Germinal center (tissue), 1 donor: ENCODE measurements around the gene FAM20C.
A peak's percentile ranks its signal among the peaks of the same experiment; 100 is the strongest.

Experiments
- DNase-seq: peaks from one replicate; pipeline ENCODE4 v3.0.0; 2012; ENCODE audit warnings: mixed read lengths, low spot score

The FAM20C gene

DNA sequence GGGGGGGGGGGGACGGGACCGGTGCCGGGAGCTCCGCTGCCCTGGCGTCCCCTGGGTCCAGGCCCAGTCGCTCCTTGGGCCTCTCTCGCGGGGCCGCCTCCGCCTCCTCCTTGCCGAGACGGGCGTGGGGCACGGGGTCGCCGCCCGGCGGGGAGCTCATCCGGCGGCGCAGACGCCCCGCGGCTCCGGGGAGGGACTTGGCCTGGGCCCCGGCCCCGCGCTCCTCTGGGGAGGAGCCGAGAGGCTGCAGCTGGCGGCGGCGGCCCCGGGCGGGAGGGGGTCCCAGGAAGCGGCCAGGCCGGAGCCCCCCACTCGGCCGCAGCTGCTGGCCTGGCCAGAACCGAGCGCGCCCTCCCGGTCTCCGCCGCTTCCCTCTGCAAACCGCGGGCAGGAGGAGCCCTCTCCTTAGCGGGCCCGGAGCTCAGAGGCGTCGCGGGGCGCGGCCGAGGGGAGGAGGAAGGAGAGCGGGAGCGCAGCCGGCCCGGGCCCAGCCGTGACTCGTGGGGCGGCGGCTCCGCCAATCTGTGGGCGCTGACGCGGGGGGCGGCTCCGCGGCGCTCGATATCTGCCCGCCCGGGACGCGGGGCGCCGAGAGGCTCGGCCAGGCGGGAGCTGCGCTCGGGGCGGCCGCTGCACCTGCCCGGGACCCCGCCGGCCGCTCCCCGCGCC lies at the start of gene FAM20C:
Gene FAM20C, plus strand, starts transcription at position 591 of the 669 bp plus-strand sequence. CDS start 629 bp downstream, outside the sequence.
- DNase-seq, result peak; percentile 32

DNA sequence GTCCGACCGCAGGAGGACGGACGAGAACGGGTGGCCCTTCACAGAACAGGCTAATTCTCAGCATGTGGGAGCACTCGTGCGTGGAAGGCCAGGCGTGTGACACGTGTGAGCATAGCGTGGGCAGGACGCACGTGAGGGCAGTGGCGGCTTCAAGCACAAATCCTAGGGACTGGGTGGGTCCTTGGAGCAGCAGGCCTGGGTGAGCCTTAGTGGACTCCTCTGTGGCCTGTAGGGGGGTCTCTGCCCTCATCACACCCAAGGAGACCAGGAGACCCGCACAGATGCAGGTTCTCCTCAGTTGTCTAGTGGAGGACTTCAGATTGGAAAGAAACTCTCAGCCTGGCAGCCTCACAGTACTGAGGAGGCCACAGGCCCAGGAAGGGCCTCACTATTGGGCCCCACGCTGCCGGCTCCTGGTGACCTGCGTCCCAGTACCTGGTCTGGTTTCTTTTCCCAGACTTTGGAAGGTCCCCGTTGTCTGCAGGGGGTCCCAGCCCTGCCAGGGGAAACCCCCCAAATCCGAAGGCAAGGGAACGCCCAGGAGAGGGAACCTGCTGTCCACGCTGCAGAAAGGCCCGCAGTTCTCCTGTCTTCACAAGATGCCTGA lies 49.1 kb upstream of the FAM20C start:
- no peak for DNase-seq

DNA sequence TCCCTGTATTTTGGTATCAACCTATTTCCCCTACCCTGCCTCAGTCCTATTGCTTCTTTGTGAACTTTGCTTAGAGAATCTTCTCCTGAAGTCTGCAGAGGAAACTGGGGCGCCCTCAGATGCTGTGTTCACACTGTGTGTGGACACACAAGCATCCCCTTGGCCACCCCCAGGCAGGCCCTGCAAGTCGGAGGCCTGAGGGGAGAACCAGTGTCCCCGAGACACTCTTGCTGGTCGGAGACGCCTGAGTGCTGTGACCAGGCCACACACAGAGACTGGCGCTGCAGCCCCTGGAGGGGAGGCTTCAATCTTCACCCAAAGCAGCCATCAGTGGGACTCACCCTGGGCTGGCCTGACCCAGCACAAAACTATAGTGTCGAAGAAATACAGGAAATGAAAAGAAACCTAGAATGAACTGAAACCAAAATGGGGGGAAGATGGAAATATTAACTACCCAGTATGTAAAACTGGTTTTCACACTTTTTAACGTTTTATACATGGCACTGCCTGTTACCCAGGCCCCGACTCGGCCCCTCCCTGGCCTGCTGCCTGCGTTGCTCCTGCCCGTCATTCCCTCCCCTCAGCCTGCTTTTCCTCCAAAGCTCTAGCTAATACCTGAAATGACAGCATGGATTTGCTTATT lies 48.4 kb upstream of the FAM20C start:
- peak; percentile 23 for DNase-seq

DNA sequence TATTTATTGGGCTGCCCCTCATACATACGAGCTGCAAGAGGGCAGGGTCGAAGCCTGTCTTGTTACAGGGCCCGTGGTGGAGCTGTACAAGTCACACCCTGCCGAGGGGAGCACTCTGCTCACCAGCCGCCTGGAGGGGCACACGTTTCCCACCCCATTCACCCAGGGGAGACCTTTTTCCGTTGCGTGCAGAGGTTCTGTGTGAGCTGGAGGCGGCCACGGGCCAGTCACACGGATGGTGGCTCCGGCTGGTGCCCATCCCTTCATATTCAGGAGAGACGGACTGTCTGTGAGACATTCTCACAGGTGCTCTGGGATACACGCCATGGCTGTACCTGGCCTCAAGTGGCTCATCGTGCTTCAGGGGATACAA lies 47.9 kb upstream of the FAM20C start:
- no peak for DNase-seq

DNA sequence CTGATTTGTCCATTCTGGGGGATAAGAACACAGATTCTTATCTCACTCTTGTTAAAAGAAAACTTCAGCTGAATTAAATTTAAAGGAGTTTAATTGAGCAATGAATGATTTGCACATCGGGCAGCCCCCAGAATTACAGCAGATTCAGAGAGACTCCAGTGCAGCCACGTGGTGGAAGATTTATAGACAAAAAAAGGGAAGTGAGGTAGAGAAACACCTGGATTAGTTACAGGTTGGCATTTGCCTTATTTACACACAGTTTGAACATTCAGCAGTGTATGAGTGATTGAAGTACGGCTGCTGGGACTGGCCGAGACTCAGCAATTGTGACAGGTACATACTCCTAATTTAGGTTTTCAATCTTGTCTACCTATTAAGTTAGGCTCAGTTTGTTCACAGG lies 46.5 kb upstream of the FAM20C start:
- no peak for DNase-seq

DNA sequence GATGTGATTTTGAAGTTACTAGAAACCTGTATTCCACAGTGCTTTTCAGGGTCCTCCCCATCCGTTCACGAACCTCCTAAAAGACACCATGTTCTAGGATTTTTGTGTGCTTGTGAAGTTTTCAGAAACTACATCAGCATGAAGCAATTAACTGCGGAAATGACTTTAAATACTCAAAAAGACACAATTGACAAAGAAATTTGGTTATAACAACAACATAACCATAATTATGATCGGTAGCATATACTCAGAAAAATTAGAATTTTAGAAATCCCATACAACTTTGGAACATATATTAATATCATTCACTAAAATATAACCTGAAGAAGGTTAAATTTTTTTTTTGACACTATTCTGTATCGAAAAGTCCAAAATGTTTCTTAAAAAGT lies 43.8 kb upstream of the FAM20C start:
- no peak for DNase-seq

DNA sequence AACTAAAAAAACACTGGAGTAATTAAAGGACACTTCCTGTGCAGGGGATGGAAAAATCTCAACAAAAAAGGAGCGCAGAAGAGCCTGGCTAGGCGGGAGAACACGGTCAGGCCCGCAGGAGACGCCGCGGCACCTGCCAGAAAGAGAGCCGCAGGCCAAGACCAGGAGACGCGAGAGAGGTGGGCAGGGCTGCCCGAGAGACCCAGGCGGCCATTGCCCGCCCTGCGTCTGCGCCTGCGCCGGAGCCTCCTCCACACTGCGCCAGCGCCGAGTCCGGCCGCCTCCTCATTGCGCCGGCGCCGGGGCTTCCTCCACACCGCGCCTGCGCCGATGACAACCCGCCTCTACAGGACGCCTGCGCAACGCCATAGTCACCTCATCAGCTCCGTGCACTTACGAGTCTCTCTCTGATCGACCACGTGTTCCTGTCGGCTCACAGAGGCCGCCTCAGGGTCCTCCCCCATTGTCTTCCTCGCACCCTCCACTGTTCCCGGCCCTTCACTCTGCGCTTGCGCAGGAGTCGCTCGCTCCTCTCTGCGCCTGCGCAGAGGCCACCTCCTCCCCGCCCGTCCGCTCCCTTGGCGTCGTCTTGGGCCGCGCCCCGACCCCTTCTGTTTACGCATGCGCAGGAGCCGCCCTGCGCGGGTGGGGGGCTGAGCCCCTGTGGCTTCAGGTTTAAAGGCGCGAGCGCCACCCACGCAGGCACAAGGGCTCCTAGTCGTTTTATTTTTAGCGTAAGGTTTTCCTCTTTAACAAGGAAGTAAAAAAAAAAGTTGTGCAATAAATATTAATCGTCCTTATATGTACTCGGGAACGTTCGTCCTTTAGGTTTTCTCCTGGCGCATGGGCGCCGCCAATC lies 43.2 kb upstream of the FAM20C start:
- peak; percentile 97 for DNase-seq

DNA sequence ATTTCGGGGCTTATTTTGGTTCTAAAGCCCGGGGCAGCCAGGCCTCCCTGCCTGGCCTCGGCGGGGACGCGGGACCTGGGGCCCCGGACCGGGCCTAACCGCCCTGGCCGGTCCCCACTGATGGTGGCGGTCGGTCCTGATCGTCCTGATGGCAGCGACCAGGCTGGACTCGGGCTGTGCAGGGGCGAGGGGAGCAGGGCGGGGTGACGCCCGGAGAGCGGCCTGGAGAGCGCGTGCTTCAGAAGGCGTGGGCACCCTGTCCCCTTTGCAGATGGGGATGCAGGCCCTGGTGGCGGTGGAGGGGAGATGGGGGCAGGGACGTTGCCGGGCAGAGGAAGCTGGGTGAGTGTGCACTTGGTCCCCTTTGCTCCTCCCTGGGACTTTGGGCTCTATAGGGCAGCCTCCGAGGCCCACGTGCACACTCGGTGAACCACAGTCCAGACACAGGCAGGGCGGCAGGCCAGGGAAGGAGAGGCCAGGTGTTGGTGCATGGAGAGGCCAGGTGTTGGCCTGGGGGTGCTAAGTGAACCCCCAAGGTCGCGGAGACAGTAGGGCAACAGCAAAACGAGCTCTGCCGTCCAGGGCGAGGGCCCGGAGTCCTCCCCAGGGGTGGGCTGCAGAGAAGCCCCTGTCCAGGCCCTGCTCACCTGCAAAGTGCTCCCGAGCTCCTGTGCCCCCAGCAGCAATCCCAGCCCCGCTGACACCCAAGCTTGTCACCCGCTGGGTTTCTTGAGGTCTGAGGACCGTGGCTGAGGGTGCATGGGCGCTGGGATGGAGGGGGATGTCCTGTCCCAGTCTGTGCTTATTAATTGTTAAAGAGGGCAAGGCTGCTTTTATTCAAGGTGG lies 42.4 kb upstream of the FAM20C start:
- DNase-seq, result no peak

DNA sequence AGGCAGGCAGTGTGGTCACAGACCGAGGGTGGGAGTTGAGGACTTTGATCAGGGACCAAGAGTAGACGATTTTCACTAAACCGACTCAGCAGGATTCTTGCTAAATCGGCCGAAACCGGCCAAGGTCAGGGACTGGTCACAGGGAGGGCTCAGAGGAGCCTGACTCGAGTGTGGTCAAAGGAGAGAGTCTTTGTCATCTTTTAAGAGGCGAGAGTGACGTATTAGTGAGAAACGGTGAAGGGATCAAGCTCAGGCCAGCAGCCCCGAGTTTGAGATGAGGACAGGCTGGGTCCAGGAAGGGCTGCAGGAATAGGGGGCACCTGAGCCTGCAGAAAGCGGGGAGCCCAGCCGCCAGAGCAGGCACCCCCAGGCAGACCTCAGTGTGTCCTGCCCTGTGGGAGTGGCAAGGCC lies 41.6 kb upstream of the FAM20C start:
- DNase-seq, result no peak

DNA sequence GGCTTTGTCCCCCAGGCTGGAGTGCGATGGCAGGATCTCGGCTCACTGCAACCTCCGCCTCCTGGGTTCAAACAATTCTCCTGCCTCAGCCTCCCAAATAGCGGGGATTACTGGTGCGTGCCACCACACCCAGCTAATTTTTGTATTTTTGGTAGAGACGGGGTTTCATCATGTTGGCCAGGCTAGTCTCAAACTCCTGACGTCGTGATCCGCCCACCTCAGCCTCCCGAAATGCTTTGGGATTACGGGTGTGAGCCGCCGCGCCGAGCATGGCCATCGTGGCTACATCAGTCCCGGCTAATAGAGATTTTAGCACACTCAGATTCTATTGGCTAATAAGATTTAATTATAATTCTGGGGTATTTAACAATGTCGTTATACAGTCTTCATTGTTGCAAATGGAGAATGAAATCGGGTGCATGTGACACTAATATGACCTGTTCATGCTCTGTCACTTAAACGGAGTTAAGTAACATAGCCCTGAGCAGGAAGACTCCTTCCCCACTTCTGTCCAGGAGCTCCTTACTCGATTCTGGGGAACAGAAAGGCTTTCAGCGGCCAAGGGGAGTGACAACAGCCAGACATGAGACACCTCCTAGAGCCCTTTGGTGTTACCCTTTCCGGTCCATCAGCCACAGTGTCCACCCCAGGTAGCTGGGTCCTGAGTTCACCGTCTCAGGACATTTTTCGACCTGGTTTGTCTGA lies 40.9 kb upstream of the FAM20C start:
- no peak for DNase-seq

DNA sequence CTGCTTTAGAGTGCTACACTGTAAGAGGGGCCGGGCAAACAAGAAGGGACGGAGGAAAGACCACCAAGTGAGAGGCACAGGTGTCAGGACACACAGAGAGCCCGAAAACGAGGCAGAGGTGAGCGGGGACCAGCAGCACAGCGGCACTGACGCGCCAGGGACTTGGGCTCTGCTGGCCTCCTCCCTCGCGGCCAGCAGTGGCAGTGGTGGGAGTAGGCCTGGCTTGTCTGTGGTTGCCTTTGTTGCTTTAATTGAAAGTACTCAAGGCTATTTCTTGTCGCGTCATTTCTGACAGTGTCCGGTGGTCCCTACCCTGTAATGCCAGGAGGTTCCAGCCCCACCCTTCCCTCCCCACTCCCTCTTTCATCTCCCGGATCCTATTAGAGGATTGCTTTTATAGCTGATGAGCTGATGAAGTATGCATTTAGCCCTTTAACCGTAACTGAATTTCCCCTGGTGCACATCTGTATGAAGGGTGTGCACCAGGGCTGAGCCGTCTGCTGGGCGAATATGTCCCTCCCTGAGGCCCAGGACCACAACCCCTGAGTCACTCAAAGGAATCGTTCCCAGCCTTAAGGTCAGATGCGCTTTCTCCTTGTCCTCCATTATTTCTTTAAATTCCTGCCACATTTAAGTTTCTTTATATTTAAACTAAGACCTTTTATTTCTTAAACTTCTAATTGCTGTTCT lies 39.5 kb upstream of the FAM20C start:
- no peak for DNase-seq

DNA sequence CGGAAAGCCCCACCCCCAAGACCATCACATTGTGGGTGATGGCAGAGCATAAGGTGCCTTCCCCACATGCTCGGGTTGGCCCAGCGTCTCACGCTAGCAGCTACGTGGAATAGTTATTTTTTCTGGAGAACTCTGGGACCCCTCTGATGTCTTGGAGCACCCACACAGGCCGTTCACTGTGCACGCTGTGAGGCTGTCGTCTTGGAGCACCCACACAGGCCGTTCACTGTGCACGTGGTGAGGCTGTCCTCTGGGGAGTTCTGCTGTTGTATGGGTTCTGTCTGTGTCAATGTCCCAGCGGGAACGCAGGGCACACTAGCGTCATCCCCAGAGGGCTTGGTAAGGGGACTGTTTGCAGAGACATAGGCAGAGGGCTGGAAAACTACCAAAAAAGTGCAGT lies 38.8 kb upstream of the FAM20C start:
- DNase-seq, result no peak

DNA sequence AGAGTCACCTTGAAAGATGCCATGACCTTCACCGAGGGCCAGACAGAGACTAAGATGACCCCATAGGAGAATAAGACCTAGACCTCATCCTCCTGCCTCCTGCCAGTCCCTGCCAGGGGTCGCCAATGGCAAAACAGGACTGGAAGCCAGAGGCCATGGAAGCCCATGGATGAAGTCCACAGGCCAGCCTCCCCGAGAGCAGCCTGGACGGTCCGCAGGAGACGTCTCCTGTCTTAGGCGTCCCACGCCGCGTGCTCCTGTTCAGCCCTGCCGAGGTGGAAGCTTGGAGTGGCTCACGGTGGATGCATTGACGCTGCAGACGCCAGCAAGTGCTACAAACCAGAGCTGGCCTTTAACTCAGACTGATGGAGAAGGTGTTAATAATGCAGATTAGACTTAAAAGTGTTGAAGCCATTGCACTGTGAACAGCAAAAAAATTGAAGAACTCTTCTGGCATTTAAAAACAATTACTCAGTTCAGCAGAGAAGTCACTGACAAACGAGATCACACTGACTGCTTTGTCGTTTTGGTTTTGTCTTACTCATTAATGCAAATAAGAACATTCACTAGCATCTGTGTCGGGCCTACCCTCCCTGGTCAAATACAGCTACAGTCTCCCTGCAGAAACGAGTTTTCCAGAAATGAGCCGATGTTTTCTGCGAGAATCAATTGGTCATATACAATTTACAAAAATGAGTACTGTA lies 38.1 kb upstream of the FAM20C start:
- DNase-seq, result no peak

DNA sequence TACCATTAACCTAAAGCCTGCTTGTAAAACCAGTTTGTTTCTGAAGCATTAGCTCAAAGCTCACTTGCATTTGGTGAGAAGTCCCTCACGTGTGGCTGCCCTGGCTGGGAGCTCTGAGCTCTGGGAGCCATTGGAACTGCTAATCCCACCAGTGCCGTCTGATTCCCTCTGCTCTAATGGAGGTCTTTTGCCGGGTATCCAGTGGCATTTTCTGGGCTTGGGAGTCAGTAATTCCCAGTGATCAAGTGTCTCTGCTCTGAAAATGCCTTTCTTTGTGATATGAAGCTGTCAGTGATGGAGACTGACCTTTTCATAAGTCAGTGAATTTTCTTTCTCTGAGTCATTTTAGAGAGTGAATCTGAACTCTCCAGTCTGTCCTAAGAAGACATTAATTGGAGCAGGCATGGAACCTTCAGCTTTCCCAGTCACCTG lies 36.9 kb upstream of the FAM20C start:
- DNase-seq, result no peak

DNA sequence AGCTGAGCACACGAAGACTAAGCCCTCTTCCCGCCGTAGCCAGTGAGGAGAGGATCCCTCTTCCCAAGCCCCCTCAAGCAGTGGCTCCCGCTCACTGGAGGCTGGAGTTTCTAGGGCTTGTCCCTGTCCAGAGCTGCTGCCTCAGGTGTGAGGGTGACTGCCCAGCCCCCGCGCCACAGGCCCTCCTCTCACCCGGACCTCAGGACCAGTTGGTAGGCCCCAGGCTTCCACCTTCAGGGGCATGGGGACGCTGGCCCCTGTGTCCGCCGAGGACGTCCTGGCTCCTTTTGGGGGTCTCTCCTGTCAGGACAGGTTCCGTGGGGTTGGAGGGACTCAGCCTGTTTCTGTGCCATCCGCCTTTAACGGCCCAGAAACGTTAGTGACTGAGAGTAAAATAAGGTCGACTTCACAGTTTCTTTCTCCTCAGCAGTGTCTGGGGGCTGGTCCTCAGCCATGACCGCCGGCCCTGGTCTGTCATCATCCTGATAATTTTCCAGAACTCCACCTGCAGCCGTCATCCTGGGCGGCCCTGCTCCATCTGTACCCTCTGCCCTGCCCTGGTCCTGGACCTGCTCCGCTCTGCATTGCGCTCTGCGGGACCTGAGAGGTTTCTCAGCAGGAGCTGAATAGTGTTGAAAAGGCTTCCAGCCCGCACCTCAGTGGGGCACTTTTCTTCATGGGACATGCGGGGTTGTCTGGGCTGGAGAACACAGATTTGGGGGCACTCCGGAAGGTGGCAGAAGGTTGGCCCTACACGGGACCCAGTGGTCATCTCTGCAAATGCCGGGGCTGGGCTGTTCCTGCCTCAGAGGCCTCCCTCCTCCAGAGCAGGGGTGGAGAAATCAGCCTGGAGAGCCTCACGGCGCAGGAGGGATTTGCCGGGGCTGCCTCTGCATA lies 36.0 kb upstream of the FAM20C start:
- DNase-seq, result no peak

DNA sequence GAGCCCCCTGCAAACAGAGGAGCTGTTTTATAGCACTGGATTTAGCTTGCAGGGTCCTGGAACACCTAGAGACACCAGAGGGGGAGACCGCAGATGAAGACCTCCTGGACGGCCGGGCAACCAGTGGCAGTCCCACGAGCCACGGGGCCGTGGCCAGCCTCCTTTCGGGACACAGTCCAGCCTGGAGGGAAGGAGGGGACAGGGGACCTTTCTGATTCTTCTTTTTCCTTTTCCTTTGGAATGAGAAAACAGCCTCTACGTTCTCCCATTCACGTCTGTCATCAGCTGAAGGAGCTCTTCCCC lies 35.4 kb upstream of the FAM20C start:
- no peak for DNase-seq

DNA sequence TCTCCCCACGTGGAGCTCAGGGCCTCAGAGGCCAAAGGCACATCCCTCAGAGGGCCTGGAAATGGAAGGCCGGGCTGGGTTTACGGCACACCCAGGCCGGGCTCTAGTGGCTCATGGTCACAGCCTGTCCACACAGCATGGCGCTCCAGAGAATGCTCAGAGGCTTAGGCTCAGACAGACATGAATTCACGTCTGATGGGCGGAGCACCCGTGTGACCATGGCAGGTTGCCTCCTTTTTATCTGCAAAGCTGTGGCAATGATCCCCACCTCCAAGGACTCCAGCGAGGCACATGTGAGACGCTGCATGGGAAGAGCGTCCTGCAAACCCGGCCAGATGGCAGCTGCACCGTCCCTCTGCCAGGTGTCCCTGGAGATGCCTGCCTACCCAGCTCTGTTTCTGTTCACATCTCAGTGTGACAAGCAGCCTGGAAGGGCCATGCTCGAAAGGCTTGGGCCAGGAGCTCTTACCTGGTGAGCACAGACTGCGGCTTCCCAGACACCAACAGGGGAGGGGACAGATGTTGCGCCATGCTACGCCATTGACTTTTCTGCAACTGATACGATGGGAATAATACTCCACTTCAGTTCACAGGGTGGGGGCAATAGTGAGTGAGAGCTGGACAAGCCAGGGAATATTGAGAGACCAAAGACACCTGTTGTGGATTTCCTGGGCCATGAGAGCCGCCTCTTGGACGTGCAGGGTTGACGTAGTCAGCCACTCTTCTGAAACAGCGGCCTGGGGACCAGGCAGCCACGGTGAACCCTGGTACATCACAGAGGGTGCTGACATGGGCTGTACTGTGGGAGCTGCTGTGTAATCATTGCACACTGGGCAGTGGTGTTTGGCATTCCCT lies 34.4 kb upstream of the FAM20C start:
- DNase-seq, result no peak

DNA sequence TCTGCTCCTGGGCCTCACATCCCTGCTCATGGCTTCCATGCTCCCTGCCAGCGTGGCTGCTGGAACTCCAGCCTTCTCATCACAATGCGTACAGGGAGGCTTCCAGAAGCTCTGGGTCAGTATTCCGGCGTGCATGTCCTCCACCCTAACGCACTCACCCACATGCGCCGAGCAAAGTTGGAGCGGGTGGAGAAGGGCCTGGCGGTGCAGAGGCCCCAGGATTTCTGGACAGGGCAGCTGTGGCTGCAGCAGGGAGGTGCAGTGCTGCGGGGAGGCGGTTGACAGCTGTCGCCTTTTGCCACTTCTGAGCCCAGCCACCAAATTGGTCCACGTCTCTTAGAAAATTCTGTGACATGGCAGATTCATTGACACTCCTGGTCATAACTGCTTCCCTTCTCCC lies 33.6 kb upstream of the FAM20C start:
- no peak for DNase-seq
